IPS DF 6.9 (cell line): ENCODE data around the gene FASTK.

ENCODE experiments used
- DNase-seq: peaks from one replicate; pipeline ENCODE4 v3.0.0-alpha.2; 2013; ENCODE audit warnings: low read depth, low spot score
- H3K27ac ChIP-seq: one replicate; pipeline ENCODE4 v1.5.1; 2013; ENCODE audit warnings: low read length, control low read depth
- H3K27me3 ChIP-seq: 2 replicates; pipeline ENCODE4 v1.6.1; 2013; ENCODE audit warnings: mild to moderate bottlenecking, low read length; ENCODE audit not compliant: control insufficient read depth, insufficient read depth
- H3K36me3 ChIP-seq: 2 replicates; pipeline ENCODE4 v1.6.1; 2013; ENCODE audit warnings: low read length; ENCODE audit not compliant: control insufficient read depth, insufficient read depth
- H3K4me1 ChIP-seq: 2 replicates; pipeline ENCODE4 v1.6.1; 2013; ENCODE audit warnings: low read length; ENCODE audit not compliant: control insufficient read depth, insufficient read depth
- H3K4me3 ChIP-seq: 2 replicates; pipeline ENCODE4 v1.5.1; 2013; ENCODE audit warnings: mild to moderate bottlenecking, low read length
- H3K9me3 ChIP-seq: 2 replicates; pipeline ENCODE4 v1.6.1; 2013; ENCODE audit warnings: low read length, inconsistent platforms; ENCODE audit not compliant: control insufficient read depth, insufficient read depth
- WGBS: extraction: QIAGEN DNeasy Blood & Tissue Kit; methylation state at CpG from one replicate; pipeline ENCODE4 v1.1.7; 2013; ENCODE audit warnings: mixed read lengths, missing lambda C conversion rate; ENCODE audit not compliant: insufficient read length, insufficient coverage; 5-methylcytosine and 5-hydroxymethylcytosine counted together

The FASTK gene

DNA sequence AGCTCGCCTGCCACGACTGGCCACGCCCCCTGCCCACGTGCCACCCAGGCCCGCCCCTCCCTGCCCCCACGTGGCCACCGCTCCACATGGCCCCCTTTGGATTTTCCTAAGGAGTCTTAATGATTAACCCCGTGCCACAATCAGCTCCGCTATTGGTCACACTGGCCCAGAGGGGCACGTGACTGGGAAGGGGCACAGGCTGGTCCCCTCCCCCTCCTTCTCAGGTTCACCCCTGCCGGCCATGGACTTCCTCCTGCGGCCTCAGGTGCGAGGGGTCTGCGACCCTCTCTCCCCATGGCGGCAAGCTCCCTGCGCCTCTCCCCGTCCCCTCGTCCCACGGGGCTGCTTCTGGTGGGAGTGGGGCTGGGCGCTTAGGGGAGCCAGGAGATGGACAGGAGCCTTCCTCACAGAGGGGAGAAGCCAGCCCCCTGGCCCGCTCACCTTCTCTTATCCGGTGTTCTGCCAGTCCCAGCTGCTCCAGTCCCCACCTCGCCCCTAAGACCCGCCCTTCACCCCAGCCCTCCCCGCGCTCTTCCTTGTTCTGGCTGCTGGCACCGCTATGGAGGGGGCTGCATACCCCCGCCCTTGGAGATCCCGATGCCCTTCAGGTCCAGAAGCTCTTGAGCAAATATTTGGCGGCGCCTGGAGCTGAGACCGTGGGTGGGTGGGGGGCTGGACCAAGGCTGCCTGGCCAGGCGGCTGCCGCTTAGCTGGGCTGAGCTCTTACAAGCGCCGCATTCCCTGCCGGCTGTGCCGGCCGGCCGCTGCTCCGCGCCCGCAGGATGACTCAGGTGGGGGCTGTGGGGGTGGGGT is 18.0 kb downstream of the FASTK start:
- no CpG with 5 or more reads among the region's 43 CpGs for WGBS
- H3K4me3 ChIP-seq: peak overlapping the region; percentile 57; the same call in 1 of the 2 replicates
- DNase-seq: no peak
- no peaks in the 10 kb centered on the region for H3K9me3 ChIP-seq
- H3K4me1 ChIP-seq: peaks cover 16% of the 10 kb centered on the region
- H3K27ac ChIP-seq: no peak overlapping the region
- no peaks in the 10 kb centered on the region for H3K27me3 ChIP-seq
- H3K36me3 ChIP-seq: peaks cover 16% of the 10 kb centered on the region; the same call in 1 of the 2 replicates

DNA sequence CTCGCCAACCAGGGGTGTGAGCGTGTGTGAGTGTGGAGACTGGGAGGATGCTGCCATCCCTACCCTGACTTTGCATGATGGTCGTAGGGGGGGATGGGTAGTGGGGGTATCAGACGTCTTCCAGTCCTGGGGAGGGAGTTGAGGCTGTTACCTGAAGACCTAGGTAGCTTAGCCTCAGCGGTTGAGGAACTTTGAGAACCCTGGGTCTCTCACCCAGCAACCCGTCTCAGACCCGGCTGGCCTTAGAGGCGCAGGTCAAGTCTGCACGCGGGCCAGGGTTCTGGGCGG is 18.6 kb downstream of the FASTK start:
- Histone ChIP-seq H3K36me3 (peaks cover 11% of the 10 kb centered on the region; the same call in 1 of the 2 replicates), H3K4me1 (peaks cover 14% of the 10 kb centered on the region), H3K27ac (no peak overlapping the region), H3K4me3 (peak overlapping the region; percentile 6; the same call in 1 of the 2 replicates), H3K9me3 (no peaks in the 10 kb centered on the region), H3K27me3 (no peaks in the 10 kb centered on the region)
- no CpG with 5 or more reads among the region's 11 CpGs for WGBS
- DNase-seq: no peak

DNA sequence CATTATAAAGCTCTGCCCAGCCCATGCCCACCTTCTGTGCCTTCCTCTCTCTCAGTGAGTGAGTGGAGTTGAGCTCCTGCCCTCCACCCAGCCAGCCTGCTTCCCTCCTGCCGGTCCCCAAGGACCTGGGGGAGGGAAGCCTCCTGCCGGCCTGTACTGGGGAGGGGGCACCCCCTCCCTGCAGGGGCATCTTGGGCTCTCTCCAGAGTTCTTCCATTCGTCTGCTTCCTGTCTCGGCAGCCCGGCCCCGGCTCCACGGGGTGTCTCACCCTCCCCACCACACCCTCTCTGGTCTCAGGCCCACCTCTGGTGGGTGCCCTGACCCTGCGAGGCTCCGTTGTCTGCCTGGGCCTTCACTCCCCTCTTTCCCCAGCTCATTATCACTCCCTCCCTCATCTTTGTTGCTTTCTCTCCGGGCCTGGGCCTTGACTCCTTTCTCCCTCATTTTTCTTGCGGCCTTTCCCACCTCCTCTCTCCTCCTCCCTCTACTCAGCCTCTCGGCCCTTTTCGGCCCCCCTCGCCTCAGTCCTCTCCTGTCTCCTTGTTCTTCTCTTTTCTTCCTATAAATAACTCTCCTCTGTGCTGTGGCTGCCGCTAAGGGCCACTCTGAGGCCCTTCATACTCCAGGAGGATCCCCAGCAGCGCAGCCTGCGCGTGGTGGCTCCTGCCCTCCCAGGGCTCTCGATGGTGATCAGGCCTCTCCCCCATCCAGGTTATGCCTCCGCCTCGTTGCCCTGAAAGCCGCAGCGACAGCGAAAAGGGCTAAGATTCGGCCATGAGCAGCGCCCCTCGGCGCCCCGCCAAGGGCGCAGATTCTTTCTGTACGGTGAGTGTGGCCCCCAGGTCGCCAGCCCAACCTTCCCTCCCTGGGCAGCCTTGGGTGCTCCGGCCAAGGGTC is 19.1 kb downstream of the FASTK start:
- Histone ChIP-seq H3K27ac (no peak overlapping the region), H3K4me3 (peak overlapping the region; percentile 6; the same call in 1 of the 2 replicates), H3K27me3 (no peaks in the 10 kb centered on the region), H3K9me3 (no peaks in the 10 kb centered on the region), H3K4me1 (peaks cover 15% of the 10 kb centered on the region), H3K36me3 (peaks cover 11% of the 10 kb centered on the region; the same call in 1 of the 2 replicates)
- no CpG with 5 or more reads among the region's 33 CpGs for WGBS
- no peak for DNase-seq

DNA sequence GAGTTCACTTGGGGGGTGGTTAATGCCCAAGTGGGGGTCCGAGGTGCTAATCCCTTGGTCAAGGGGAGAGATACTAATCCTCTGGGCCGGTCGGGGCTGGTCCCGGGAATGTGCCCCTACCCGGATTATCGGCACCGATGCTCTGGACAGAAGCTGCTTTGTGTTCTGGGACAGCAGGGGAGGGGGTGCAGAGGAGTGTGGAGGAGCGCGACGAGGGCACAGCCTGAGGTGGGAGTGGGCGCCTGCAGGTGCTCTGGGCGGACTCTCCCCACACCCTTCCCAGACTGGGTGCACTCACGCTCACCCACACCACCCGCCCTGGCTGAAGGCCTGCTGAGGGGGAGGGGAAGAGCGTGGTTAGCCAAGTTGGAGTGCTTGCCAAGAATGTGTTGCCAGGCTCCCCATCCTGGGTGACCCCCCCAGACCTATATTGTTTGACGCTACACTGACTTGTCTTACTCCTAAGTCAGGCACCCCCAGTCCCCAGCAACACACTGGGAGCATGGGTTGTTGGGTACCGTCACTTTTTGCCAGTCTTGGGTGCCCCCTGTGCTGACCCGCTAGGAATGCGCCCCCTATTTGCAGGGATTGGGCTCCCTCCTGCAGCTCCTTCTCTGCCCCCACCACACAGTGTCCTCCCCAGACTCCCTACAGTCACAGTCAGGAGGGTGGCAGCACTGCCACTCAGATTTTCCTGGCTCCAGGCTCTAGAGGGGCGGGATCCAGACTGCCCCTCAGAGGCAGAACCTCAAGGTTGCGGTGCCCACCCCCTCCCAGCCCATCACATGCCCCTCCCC is 20.0 kb downstream of the FASTK start:
- Histone ChIP-seq H3K4me3 (peak overlapping the region; percentile 75; the same call in 1 of the 2 replicates), H3K36me3 (peaks cover 11% of the 10 kb centered on the region; the same call in 1 of the 2 replicates), H3K27ac (no peak overlapping the region), H3K9me3 (no peaks in the 10 kb centered on the region), H3K4me1 (peaks cover 15% of the 10 kb centered on the region), H3K27me3 (no peaks in the 10 kb centered on the region)
- DNase-seq: no peak
- no CpG with 5 or more reads among the region's 21 CpGs for WGBS

DNA sequence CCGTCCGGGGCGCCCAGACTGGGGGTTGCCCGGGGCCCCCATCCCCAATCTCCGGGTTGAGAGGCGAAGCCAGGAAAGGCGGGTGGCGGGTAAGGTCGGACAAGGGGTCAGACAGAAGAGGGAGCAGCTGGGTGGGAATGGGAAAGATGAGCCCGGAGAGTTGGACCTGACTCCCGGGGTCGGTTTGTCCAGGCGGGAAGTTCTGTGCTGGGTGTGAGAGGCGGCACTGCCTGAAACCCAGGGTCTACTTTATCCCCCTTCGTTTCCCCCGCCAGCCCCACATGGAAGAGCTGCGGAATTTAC is 20.5 kb downstream of the FASTK start:
- Histone ChIP-seq H3K36me3 (peaks cover 6% of the 10 kb centered on the region; the same call in 1 of the 2 replicates), H3K27me3 (no peaks in the 10 kb centered on the region), H3K4me1 (peaks cover 15% of the 10 kb centered on the region), H3K4me3 (peak overlapping the region; percentile 75), H3K27ac (no peak overlapping the region), H3K9me3 (no peaks in the 10 kb centered on the region)
- DNase-seq: no peak
- no CpG with 5 or more reads among the region's 17 CpGs for WGBS

DNA sequence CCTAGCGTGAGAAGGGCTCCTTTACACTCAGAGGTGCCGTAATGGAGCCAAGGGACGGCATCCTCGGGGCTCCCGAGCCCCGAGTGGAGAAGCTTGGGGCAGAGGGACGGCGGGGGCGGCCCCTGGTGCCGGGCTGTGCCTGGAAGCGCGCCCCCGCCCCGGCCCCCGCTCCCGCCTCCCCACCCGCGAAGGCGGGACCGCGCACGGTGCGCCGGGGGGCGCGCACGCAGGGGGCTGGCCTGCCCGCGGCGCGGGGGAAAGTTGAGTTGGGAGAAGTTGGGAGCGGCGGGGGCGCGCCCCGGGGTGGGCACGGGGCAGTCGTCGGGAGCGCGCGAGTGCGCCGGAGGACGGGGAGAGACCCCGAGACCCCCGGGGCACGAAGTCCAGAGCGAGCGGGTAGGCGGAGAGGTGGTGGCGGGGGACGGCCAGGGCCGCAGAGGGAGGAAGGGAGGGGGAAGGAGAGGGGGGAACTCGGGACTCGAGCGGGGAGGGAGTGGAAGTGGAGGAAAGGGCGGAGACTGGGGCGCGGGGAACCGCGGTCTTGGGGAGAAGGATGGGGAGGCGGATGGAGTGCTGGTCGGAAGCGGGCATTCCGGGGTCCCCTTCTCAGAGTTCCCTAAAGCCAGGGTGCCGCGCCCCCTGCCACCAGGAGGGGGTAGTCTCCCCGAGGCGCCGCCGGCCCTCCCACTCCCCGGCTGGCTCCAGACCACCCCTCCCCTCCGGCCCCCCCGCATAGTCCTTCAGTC is 21.1 kb downstream of the FASTK start, which contains the start of gene SLC4A2:
Gene SLC4A2 (plus strand): TSS at position 223 of the 746 bp plus-strand sequence. CDS start 2,399 bp downstream, outside the sequence.
- no peak for DNase-seq

DNA sequence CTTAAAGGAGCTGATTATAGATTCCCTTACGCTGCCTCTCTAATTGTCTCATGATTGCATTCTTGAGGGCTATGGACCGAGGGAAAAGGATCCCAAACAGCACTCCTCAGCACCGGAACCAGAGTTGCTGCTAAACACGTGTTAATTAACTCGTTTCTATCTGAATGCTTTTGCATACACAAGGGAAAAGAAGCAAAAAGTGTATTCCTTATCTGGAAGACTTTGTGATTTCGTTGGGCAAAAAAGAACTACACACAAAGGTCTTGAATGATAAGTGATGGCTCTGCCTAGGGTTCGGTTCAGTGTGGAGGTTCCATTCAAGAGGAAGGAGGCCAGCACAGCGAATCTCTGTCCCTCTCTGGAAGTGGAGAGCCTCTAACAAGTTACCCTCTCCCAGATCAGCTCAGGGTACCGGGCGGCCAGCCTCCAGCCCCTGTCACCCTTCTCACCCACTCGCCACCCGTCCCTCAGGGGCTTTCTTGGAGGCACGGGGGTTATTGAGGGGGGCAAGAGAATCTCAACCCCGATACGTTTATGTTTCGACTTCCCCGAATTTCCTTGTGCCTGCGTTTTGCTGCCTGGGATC is 21.7 kb downstream of the FASTK start:
- Histone ChIP-seq H3K27ac (no peak overlapping the region), H3K4me3 (peak overlapping the region; percentile 75; the same call in 1 of the 2 replicates), H3K27me3 (no peaks in the 10 kb centered on the region), H3K36me3 (no peaks in the 10 kb centered on the region), H3K4me1 (peaks cover 15% of the 10 kb centered on the region), H3K9me3 (no peaks in the 10 kb centered on the region)
- no CpG with 5 or more reads among the region's 18 CpGs for WGBS
- no peak for DNase-seq

More for the DNA sequence above, 21.1 kb downstream of the FASTK start, which contains the start of gene SLC4A2:
- no peaks in the 10 kb centered on the region for H3K9me3 ChIP-seq
- WGBS: no CpG with 5 or more reads among the region's 75 CpGs
- no peak within 1 kb of the TSS for H3K27ac ChIP-seq
- peaks cover under 1% of the 10 kb centered on the region; the same call in 1 of the 2 replicates for H3K36me3 ChIP-seq
- no peaks in the 10 kb centered on the region for H3K27me3 ChIP-seq
- H3K4me1 ChIP-seq: peaks cover 15% of the 10 kb centered on the region
- H3K4me3 ChIP-seq: peak within 1 kb of the TSS; percentile 75

DNA sequence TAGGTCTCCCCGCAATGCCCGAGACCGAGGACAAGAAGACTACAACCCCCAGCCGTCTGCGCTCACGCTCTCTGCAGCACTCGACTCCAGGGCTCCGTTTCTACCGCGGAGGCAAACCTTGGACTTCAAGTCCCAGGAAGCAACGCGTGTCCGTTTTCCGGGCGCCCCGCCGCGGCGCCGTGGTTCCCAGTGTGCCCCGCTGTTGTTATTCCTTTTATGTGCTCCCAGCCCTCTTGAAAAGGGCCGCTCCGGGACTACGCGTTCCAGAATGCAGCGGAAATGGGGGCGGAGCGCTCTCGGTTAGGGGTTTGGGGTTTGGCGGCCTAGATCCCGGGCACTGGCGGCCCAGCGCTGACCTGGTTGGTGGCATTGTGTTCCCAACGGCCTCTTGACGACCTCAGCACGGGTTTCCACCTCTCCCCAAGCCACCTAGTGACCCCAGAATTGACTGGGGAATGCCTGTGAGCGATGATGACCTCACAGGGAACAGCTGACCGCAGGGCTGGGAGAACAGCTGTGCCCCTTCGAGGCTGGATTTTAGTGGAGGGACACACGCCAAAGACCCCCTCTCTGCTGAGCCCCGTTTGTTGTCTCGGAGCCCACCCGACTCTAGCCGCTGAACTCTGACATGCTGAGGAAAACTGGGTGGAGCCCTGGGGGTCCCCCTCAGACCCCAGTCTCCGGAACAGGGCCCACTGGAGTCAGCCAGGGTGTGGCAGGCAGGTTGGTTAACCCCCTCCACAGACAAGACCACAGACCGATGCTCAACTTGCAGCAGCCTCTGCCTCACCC is 22.4 kb downstream of the FASTK start:
- WGBS: no CpG with 5 or more reads among the region's 46 CpGs
- Histone ChIP-seq H3K36me3 (no peaks in the 10 kb centered on the region), H3K4me3 (peak overlapping the region; percentile 11; the same call in 1 of the 2 replicates), H3K4me1 (peaks cover 15% of the 10 kb centered on the region), H3K27ac (no peak overlapping the region), H3K9me3 (no peaks in the 10 kb centered on the region), H3K27me3 (no peaks in the 10 kb centered on the region)
- peak; percentile 99 for DNase-seq

DNA sequence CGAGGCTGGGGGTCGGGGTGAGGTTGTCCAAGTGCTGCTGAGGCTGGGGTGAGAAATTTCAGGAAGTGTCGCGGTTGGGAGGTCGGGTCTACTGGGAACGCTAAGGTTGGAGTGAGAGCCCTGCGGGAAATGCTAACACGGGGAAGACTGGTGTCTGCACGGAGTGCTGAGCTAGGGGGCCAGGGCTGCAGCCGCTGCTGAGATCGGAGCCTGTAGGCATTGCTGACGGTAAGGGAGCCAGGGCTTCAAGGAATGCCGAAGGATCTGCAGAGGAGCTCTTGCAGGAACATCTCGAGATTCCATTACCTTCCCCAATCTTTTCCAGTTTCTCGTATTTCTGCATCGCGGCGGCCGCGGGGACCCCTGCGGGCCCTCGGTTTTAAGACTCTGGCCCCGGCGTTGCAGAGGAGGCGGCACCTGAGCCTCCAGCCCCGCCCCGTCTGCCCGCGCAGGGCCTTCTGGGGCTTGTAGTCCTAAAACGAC is 23.1 kb downstream of the FASTK start, which contains the start of gene CDK5:
Gene CDK5 (minus strand): TSS at position 392 of the 483 bp plus-strand sequence. CDS start 49 bp downstream, at position 343.
- no peak within 1 kb of the TSS for H3K27ac ChIP-seq
- H3K27me3 ChIP-seq: no peaks in the 10 kb centered on the region
- no peak for DNase-seq
- no CpG with 5 or more reads among the region's 30 CpGs for WGBS
- H3K9me3 ChIP-seq: no peaks in the 10 kb centered on the region
- H3K4me1 ChIP-seq: peaks cover 15% of the 10 kb centered on the region
- H3K4me3 ChIP-seq: peak within 1 kb of the TSS; percentile 78; the same call in 1 of the 2 replicates
- no peaks in the 10 kb centered on the region for H3K36me3 ChIP-seq
